Muscle layer of colon (tissue), 2 donors: ENCODE data around the gene PARD6B.
"Not testable (repeated sequence)": the region's sequence is repeated elsewhere in the genome, so short reads cannot be mapped to it uniquely, and the experiment has no call there.

Experiments
- H3K27ac ChIP-seq: one replicate; pipeline ENCODE4 v1.7.0; 2013; ENCODE audit warnings: low read depth, mild to moderate bottlenecking, low read length, moderate library complexity
- H3K27me3 ChIP-seq, 2 donors: one replicate each; pipeline ENCODE4 v1.7.0; 2013; ENCODE audit warnings: low read length in 2 of 2, mild to moderate bottlenecking in 2 of 2; ENCODE audit not compliant: insufficient read depth in 2 of 2, control insufficient read depth in 1 of 2
- H3K36me3 ChIP-seq: one replicate; pipeline ENCODE4 v1.7.0; 2013; ENCODE audit warnings: mild to moderate bottlenecking, low read length; ENCODE audit not compliant: insufficient read depth
- H3K4me1 ChIP-seq: one replicate; pipeline ENCODE4 v1.7.0; 2013; ENCODE audit warnings: mild to moderate bottlenecking, low read length; ENCODE audit not compliant: insufficient read depth
- H3K4me3 ChIP-seq, 2 donors: one replicate each; pipeline ENCODE4 v1.7.0; 2013; ENCODE audit warnings: low read length in 2 of 2, low read depth in 1 of 2, mild to moderate bottlenecking in 1 of 2, moderate library complexity in 1 of 2
- H3K9ac ChIP-seq: one replicate; pipeline ENCODE4 v1.7.0; 2013; ENCODE audit warnings: low read length
- H3K9me3 ChIP-seq: one replicate; pipeline ENCODE4 v1.7.0; 2013; ENCODE audit warnings: mild to moderate bottlenecking, low read length
- donor health status: abdominal sarcoma.
- donor health status: Adenocarcinoma of cecum.

PARD6B gene

GRCh38 chr20:50771419-50772080, 40.2 kb downstream of the PARD6B start:
- not testable (repeated sequence) for H3K9ac ChIP-seq

GRCh38 chr20:50772420-50773185, 41.2 kb downstream of the PARD6B start:
- H3K4me1 ChIP-seq: no peaks in the 10 kb centered on the region
- no peak overlapping the region for H3K4me3 ChIP-seq
- H3K36me3 ChIP-seq: no peaks in the 10 kb centered on the region

More at GRCh38 chr20:50771419-50772080, 40.2 kb downstream of the PARD6B start:
- H3K9me3 ChIP-seq, H3K4me1 ChIP-seq, H3K36me3 ChIP-seq, H3K4me3 ChIP-seq, H3K27me3 ChIP-seq, H3K27ac ChIP-seq: not testable (repeated sequence)

GRCh38 chr20:50774515-50774914, 43.1 kb downstream of the PARD6B start:
- no peaks in the 10 kb centered on the region for H3K27me3 ChIP-seq
- no peak overlapping the region for H3K27ac ChIP-seq
- H3K4me1 ChIP-seq: no peaks in the 10 kb centered on the region
- no peaks in the 10 kb centered on the region for H3K36me3 ChIP-seq
- no peak overlapping the region for H3K9ac ChIP-seq
- H3K4me3 ChIP-seq: no peak overlapping the region
- H3K9me3 ChIP-seq: no peaks in the 10 kb centered on the region

More at GRCh38 chr20:50772420-50773185, 41.2 kb downstream of the PARD6B start:
- Histone ChIP-seq H3K27ac (no peak overlapping the region), H3K9me3 (no peaks in the 10 kb centered on the region), H3K27me3 (no peaks in the 10 kb centered on the region), H3K9ac (no peak overlapping the region)

GRCh38 chr20:50776122-50776817, 44.9 kb downstream of the PARD6B start:
- Histone ChIP-seq H3K27me3 (no peaks in the 10 kb centered on the region), H3K4me1 (no peaks in the 10 kb centered on the region), H3K36me3 (no peaks in the 10 kb centered on the region), H3K27ac (no peak overlapping the region), H3K4me3 (no peak overlapping the region), H3K9me3 (no peaks in the 10 kb centered on the region), H3K9ac (no peak overlapping the region)

GRCh38 chr20:50777373-50777772, 46.0 kb downstream of the PARD6B start:
- Histone ChIP-seq H3K27ac (no peak overlapping the region), H3K36me3 (no peaks in the 10 kb centered on the region), H3K4me1 (no peaks in the 10 kb centered on the region), H3K9ac (no peak overlapping the region), H3K9me3 (no peaks in the 10 kb centered on the region), H3K27me3 (no peaks in the 10 kb centered on the region), H3K4me3 (no peak overlapping the region)

GRCh38 chr20:50778994-50779393, 47.6 kb downstream of the PARD6B start:
- not testable (repeated sequence) for H3K9ac ChIP-seq, H3K27ac ChIP-seq, H3K4me3 ChIP-seq, H3K4me1 ChIP-seq, H3K9me3 ChIP-seq, H3K36me3 ChIP-seq, H3K27me3 ChIP-seq

- H3K27ac ChIP-seq: no peak overlapping the region
- no peaks in the 10 kb centered on the region for H3K9me3 ChIP-seq
- H3K36me3 ChIP-seq: no peaks in the 10 kb centered on the region
- H3K27me3 ChIP-seq: no peaks in the 10 kb centered on the region
- no peaks in the 10 kb centered on the region for H3K4me1 ChIP-seq
- no peak overlapping the region for H3K4me3 ChIP-seq
- no peak overlapping the region for H3K9ac ChIP-seq
These were observed 52.0 kb downstream of the PARD6B start for GRCh38 chr20:50783390-50783789.

GRCh38 chr20:50783903-50784302, 52.5 kb downstream of the PARD6B start:
- Histone ChIP-seq H3K9me3 (no peaks in the 10 kb centered on the region), H3K27me3 (no peaks in the 10 kb centered on the region), H3K36me3 (no peaks in the 10 kb centered on the region), H3K4me3 (no peak overlapping the region), H3K27ac (no peak overlapping the region), H3K9ac (no peak overlapping the region), H3K4me1 (no peaks in the 10 kb centered on the region)

- H3K9ac ChIP-seq: no peak overlapping the region
- no peaks in the 10 kb centered on the region for H3K27me3 ChIP-seq
- H3K36me3 ChIP-seq: no peaks in the 10 kb centered on the region
- H3K4me3 ChIP-seq: no peak overlapping the region
- no peaks in the 10 kb centered on the region for H3K9me3 ChIP-seq
- no peaks in the 10 kb centered on the region for H3K4me1 ChIP-seq
- H3K27ac ChIP-seq: no peak overlapping the region
These were observed 53.1 kb downstream of the PARD6B start for GRCh38 chr20:50784464-50784863.

- H3K27me3 ChIP-seq: no peaks in the 10 kb centered on the region
- H3K4me1 ChIP-seq: peaks cover 14% of the 10 kb centered on the region
- H3K9ac ChIP-seq: no peak overlapping the region
- H3K36me3 ChIP-seq: no peaks in the 10 kb centered on the region
- no peak overlapping the region for H3K27ac ChIP-seq
- H3K4me3 ChIP-seq: no peak overlapping the region
- no peaks in the 10 kb centered on the region for H3K9me3 ChIP-seq
These were observed 55.3 kb downstream of the PARD6B start for GRCh38 chr20:50786703-50787102.

GRCh38 chr20:50787181-50787580, 55.8 kb downstream of the PARD6B start:
- H3K4me3 ChIP-seq: no peak overlapping the region
- H3K27ac ChIP-seq: no peak overlapping the region
- no peak overlapping the region for H3K9ac ChIP-seq
- H3K9me3 ChIP-seq: no peaks in the 10 kb centered on the region
- no peaks in the 10 kb centered on the region for H3K27me3 ChIP-seq
- H3K36me3 ChIP-seq: no peaks in the 10 kb centered on the region
- H3K4me1 ChIP-seq: peaks cover 14% of the 10 kb centered on the region
